ENCODE measurements around the gene VSTM2L. TPM values are rescaled to one million over a fixed set of nuclear protein-coding genes. Genes with fewer than 3 reads are reported as not detected.

The VSTM2L gene
- total RNA-seq, result 2.5 and 3.7 TPM in 2 replicates

GRCh38 chr20:37902504-37903313 is at the start of gene VSTM2L:
Gene VSTM2L, plus strand, starts transcription at chr20:37903127. Its CDS starts 224 bp downstream, at chr20:37903351.

Other genes starting within 250 kb of the VSTM2L start
- gene CTNNBL1, start 209.1 kb upstream of the VSTM2L start, total RNA-seq, result 27.6 and 53.1 TPM in 2 replicates
- 14.1 and 21.7 TPM in 2 replicates for gene TTI1, start 130.3 kb downstream of the VSTM2L start, total RNA-seq
- 17.2 and 21.1 TPM in 2 replicates for gene RPRD1B, start 130.6 kb downstream of the VSTM2L start, total RNA-seq